Suprapubic skin (tissue), 3 donors: ENCODE results near the gene MNT.

Experiments used
- POLR2A ChIP-seq, 2 donors: fragments of 450-650 bp; IDR thresholded peaks; one replicate each; pipeline ENCODE4 v1.6.1; 2017; ENCODE audit warnings: antibody characterized with exemption in 2 of 2, mild to moderate bottlenecking in 2 of 2, moderate library complexity in 2 of 2
- TF ChIP-seq, protein P1 (sequence below), 2 donors: fragments of 200-600 bp in 1 of 2; fragments of 450-650 bp in 1 of 2; sonication (generic) in 1 of 2; IDR thresholded peaks; one replicate each; pipeline ENCODE4 v1.5.1; 2016 to 2019; ENCODE audit warnings: antibody characterized with exemption in 2 of 2, mild to moderate bottlenecking in 1 of 2, moderate library complexity in 1 of 2

DNA sequence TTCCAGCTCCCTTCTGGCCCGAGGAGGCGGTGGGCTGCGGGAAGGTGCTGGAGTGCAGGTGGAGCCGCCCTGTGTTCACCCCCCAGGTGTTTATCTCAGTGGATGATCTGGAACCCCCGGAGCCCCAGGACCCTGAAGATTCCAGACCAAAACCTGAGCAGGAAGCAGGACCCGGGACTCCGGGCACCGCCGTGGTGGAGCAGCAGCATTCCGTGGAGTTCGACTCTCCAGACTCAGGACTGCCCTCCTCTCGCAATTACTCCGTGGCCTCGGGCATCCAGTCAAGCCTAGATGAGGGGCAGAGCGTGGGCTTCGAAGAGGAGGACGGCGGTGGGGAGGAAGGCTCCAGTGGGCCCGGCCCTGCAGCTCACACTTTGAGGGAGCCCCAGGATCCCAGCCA lies 25.5 kb downstream of the MNT start:
- TF ChIP-seq, protein P1, sequence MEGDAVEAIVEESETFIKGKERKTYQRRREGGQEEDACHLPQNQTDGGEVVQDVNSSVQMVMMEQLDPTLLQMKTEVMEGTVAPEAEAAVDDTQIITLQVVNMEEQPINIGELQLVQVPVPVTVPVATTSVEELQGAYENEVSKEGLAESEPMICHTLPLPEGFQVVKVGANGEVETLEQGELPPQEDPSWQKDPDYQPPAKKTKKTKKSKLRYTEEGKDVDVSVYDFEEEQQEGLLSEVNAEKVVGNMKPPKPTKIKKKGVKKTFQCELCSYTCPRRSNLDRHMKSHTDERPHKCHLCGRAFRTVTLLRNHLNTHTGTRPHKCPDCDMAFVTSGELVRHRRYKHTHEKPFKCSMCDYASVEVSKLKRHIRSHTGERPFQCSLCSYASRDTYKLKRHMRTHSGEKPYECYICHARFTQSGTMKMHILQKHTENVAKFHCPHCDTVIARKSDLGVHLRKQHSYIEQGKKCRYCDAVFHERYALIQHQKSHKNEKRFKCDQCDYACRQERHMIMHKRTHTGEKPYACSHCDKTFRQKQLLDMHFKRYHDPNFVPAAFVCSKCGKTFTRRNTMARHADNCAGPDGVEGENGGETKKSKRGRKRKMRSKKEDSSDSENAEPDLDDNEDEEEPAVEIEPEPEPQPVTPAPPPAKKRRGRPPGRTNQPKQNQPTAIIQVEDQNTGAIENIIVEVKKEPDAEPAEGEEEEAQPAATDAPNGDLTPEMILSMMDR (IDR thresholded peaks at IDR 0.05): no peak
- TF ChIP-seq POLR2A (IDR thresholded peaks at IDR 0.05): no peak
